ENCODE measurements around the gene PLCH1. TPM values are rescaled to one million over a fixed set of nuclear protein-coding genes. Genes with fewer than 3 reads are reported as not detected.

Gene PLCH1
- total RNA-seq, 4 donors from 2014 or later = under 0.01 TPM; not detected in 3

- no peak for TF ChIP-seq CTCF (IDR thresholded peaks at IDR 0.05; ENCODE audit: low read depth)
Observed at GRCh38 chr3:155664925-155665695, 79.8 kb downstream of the PLCH1 start.

DNA sequence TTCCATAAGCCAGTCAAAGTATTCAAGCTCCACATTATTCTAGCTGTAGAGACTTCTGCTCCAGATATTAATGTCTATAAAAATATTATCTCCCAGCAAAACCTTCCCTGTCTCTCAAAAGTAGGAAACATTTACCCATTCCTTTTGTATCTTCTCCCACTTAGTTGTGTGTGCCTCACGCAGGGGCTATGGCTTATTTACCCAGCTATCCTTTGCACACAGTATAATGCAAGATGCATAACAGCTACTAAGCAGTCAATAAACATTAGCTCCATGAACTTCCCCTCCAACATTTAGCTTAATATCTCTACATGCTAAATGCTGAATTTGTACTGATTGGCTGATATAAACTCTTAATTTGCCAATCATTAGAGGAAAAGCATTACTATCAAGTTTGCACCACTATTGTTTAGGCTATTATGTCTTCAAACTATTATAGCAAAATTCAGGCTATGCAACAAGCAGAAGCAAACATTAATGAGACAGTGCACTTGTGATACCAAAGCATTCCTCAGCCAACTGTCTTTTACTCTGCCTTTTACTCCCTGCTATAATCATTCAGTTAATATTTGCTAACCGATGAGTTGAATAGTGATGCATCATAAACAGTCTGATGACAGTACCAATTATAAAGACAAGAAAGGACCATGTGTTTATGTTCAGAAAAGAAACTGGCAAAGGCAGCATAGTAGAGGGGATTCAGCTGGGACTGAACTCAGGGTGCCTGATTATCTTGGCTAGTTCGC is 81.2 kb downstream of the PLCH1 start:
- TF ChIP-seq CTCF (IDR thresholded peaks at IDR 0.05; ENCODE audit: low read depth) = no peak

- no peak for TF ChIP-seq CTCF (IDR thresholded peaks at IDR 0.05; ENCODE audit: low read depth)
Observed at GRCh38 chr3:155661760-155662159, 83.1 kb downstream of the PLCH1 start.

DNA sequence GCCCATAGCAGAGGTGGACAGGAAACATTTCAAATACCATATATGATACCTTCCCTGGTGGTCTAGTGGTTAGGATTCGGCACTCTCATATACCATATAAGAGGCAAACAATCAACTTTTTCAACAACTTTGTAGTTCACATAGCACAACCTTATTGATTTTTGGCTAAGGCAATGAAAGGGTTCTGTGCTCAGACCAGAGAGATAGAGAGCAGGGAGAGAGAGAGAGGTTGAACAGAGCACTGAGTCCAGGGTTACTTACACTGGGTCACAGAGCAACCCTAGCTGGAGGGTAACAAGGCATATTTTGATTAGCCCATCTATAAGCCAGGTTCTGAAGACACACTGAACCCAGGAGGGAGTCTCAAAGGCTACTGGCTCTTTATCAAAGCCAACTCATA is 83.8 kb downstream of the PLCH1 start:
- TF ChIP-seq CTCF (IDR thresholded peaks at IDR 0.05; ENCODE audit: low read depth) = no peak

DNA sequence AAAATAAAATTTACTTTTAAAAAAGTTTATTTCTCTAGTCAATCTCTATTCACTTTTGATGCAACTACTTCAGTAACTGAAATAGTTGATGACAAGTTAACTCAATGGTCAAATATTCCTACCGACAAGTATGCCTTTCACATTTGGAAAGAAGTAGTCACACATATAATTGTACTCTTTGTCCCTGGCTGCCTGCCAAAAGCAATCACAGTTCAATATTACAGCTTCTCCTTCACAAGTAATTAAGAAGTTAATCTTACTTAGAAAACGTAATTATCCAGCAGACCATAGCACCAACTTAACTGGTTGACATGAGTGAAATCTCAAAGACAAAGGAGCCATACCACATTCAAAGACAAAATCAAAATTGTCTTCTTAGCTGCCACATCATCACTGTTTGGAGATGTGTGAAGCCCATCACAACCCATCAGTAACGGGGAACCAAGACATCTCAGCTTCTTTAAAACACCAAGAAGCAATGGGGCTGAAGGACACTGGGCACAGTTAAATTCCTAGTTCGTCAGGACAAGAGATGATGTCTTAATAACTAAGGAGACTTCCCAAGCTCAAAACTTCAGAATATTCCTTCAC is 86.1 kb downstream of the PLCH1 start:
- TF ChIP-seq CTCF (IDR thresholded peaks at IDR 0.05; ENCODE audit: low read depth) = no peak

GRCh38 chr3:155658006-155658405 is 86.9 kb downstream of the PLCH1 start:
- TF ChIP-seq CTCF (IDR thresholded peaks at IDR 0.05; ENCODE audit: low read depth) = no peak

DNA sequence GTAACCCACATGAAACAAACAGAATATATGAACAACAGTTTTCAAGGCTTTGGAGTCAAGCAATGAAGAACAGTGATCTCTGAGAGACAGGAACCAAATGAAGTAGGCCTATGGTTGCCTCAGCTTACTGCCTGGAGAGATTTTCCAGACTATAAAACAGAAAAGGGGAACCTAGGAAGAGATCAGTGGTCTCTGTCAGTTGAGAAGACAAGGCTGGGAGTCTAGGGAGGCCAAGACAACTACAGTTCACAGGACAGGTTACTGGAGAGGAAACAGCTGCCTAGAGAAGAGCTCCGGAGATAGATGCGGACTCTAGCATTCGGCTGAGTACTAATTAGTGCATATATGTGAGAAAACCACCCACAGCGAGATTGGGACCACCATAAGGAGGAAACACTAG is 87.7 kb downstream of the PLCH1 start:
- TF ChIP-seq CTCF (IDR thresholded peaks at IDR 0.05; ENCODE audit: low read depth) = no peak
